IMR-90 (cell line): ENCODE results near the gene GPR179. TPM values are rescaled to one million over a fixed set of nuclear protein-coding genes. Genes with fewer than 3 reads are reported as not detected.

ENCODE experiments used
- ATAC-seq: fragments of 200-7000 bp; cut with Tn5 transposase; 2 replicates; pipeline ENCODE4 v1.9.1; 2020; ENCODE audit warnings: low read depth, mild to moderate bottlenecking, moderate library complexity
- BruUV-seq: library from RNA; stranded (reverse); fragments of 400-500 nt; replicated peaks from 2 replicates; lab custom pipeline; 2021; lab: Mats Ljungman, UMichigan
- CTCF ChIA-PET: fragments of 300-600 bp; formaldehyde crosslinking; extraction: SDS; loops from one replicate; lab custom pipeline; 2021; ENCODE audit warnings: antibody characterized with exemption; lab: Yijun Ruan, JAX
- POLR2A ChIA-PET: fragments of 300-600 bp; sonication (Branson Sonifier 250); formaldehyde crosslinking; loops from one replicate; lab custom pipeline; 2022; ENCODE audit warnings: antibody characterized with exemption; ENCODE audit not compliant: unreplicated experiment; lab: Charles Lee
- DNase-seq: peaks from one replicate; pipeline ENCODE4 v3.0.0; 2013
- H2AFZ ChIP-seq: replicated peaks from 2 replicates; pipeline ENCODE3; 2013; ENCODE audit warnings: low read length, mild to moderate bottlenecking; ENCODE audit not compliant: poor library complexity
- H2AK5ac ChIP-seq: 2 replicates; pipeline ENCODE4 v1.6.1; 2013; ENCODE audit warnings: low read depth, low read length, inconsistent platforms
- H2AK9ac ChIP-seq: replicated peaks from 2 replicates; pipeline ENCODE3; 2013; ENCODE audit warnings: mild to moderate bottlenecking, low read depth, low read length, moderate library complexity; ENCODE audit not compliant: poor library complexity
- H2BK120ac ChIP-seq: 2 replicates; pipeline ENCODE4 v1.6.1; 2013; ENCODE audit warnings: low read depth, low read length, inconsistent platforms
- H2BK15ac ChIP-seq: 3 replicates; pipeline ENCODE4 v1.6.1; 2013; ENCODE audit warnings: low read depth, low read length, inconsistent platforms
- H2BK20ac ChIP-seq: 2 replicates; pipeline ENCODE4 v1.6.1; 2013; ENCODE audit warnings: low read depth, mild to moderate bottlenecking, inconsistent platforms, low read length, moderate library complexity
- H2BK5ac ChIP-seq: 2 replicates; pipeline ENCODE4 v1.6.1; 2013; ENCODE audit warnings: mild to moderate bottlenecking, low read depth, low read length, inconsistent platforms; ENCODE audit not compliant: poor library complexity, severe bottlenecking
- H3K14ac ChIP-seq: replicated peaks from 2 replicates; pipeline ENCODE4 v1.6.1; 2013; ENCODE audit warnings: low read depth, low read length, inconsistent platforms
- H3K18ac ChIP-seq: 2 replicates; pipeline ENCODE4 v1.6.1; 2013; ENCODE audit warnings: low read depth, low read length, control low read depth
- H3K23ac ChIP-seq: 2 replicates; pipeline ENCODE4 v1.6.1; 2013; ENCODE audit warnings: low read depth, low read length, inconsistent platforms
- H3K27ac ChIP-seq: 2 replicates; pipeline ENCODE4 v1.5.1; 2013; ENCODE audit warnings: mild to moderate bottlenecking, control low read depth, low read length; ENCODE audit not compliant: insufficient read depth
- H3K27me3 ChIP-seq: 2 replicates; pipeline ENCODE4 v1.6.1; 2013; ENCODE audit warnings: low read length; ENCODE audit not compliant: control insufficient read depth, insufficient read depth
- H3K36me3 ChIP-seq: 2 replicates; pipeline ENCODE4 v1.6.1; 2013; ENCODE audit warnings: low read length, mixed read lengths; ENCODE audit not compliant: control insufficient read depth, insufficient read depth
- H3K4ac ChIP-seq: 2 replicates; pipeline ENCODE4 v1.6.1; 2013; ENCODE audit warnings: low read depth, low read length, inconsistent platforms
- H3K4me1 ChIP-seq: 2 replicates; pipeline ENCODE4 v1.6.1; 2013; ENCODE audit warnings: low read length, mixed read lengths; ENCODE audit not compliant: control insufficient read depth, insufficient read depth
- H3K4me2 ChIP-seq: 2 replicates; pipeline ENCODE4 v1.6.1; 2013; ENCODE audit warnings: low read depth, mild to moderate bottlenecking, control low read depth, low read length, moderate library complexity
- H3K4me3 ChIP-seq: 2 replicates; pipeline ENCODE4 v1.5.1; 2013; ENCODE audit warnings: low read depth, mild to moderate bottlenecking, control low read depth, low read length, moderate library complexity; ENCODE audit not compliant: insufficient read depth
- H3K56ac ChIP-seq: 2 replicates; pipeline ENCODE4 v1.6.1; 2013; ENCODE audit warnings: low read length, inconsistent platforms; ENCODE audit not compliant: insufficient read depth; ENCODE audit errors: extremely low read depth
- H3K79me1 ChIP-seq, 2 experiments: 2 replicates each; pipeline ENCODE4 v1.6.1; 2013; ENCODE audit warnings: low read length in 2 of 2, inconsistent platforms in 1 of 2, low read depth in 1 of 2
- H3K9ac ChIP-seq: 2 replicates; pipeline ENCODE4 v1.6.1; 2013; ENCODE audit warnings: low read depth, low read length, control low read depth
- H3K9me1 ChIP-seq: 2 replicates; pipeline ENCODE4 v1.6.1; 2013; ENCODE audit warnings: low read length, inconsistent platforms; ENCODE audit not compliant: insufficient read depth
- H3K9me3 ChIP-seq: 2 replicates; pipeline ENCODE4 v1.6.1; 2013; ENCODE audit warnings: low read length; ENCODE audit not compliant: control insufficient read depth, insufficient read depth
- H4K20me1 ChIP-seq: 2 replicates; pipeline ENCODE4 v1.6.1; 2013; ENCODE audit warnings: low read length, inconsistent platforms; ENCODE audit not compliant: insufficient read depth
- H4K5ac ChIP-seq: 2 replicates; pipeline ENCODE4 v1.6.1; 2013; ENCODE audit warnings: mild to moderate bottlenecking, low read depth, low read length, control low read depth
- H4K8ac ChIP-seq, 2 experiments: 2 replicates each; pipeline ENCODE4 v1.6.1; 2013; ENCODE audit warnings: low read depth in 2 of 2, low read length in 2 of 2, control low read depth in 1 of 2, inconsistent platforms in 1 of 2
- H4K91ac ChIP-seq: 2 replicates; pipeline ENCODE4 v1.6.1; 2013; ENCODE audit warnings: low read depth, low read length, inconsistent platforms; ENCODE audit not compliant: insufficient read depth
- CHD1 ChIP-seq: IDR thresholded peaks from 2 replicates; pipeline ENCODE4 v1.6.1; 2012; ENCODE audit warnings: low read depth, low read length, improper control_type of control experiment
- FOS ChIP-seq: fragments of 150-350 bp; IDR thresholded peaks from 2 replicates; pipeline ENCODE4 v1.6.1; 2016; ENCODE audit warnings: low read depth, low read length
- MXI1 ChIP-seq: IDR thresholded peaks from 2 replicates; pipeline ENCODE4 v1.6.1; 2012; ENCODE audit warnings: low read depth, mild to moderate bottlenecking, low read length, moderate library complexity, borderline replicate concordance
- POLR2A ChIP-seq: IDR thresholded peaks from 2 replicates; pipeline ENCODE4 v1.6.1; 2012; ENCODE audit warnings: mild to moderate bottlenecking, low read depth, low read length
- RAD21 ChIP-seq: IDR thresholded peaks from 2 replicates; pipeline ENCODE4 v1.6.1; 2012; ENCODE audit warnings: low read length, improper control_type of control experiment
- RCOR1 ChIP-seq: IDR thresholded peaks from 2 replicates; pipeline ENCODE4 v1.6.1; 2012; ENCODE audit warnings: mild to moderate bottlenecking, low read length, improper control_type of control experiment; ENCODE audit not compliant: insufficient replicate concordance
- RFX5 ChIP-seq: IDR thresholded peaks from 2 replicates; pipeline ENCODE4 v1.8.0; 2012; ENCODE audit warnings: low read depth, mild to moderate bottlenecking, low read length, moderate library complexity
- SMC3 ChIP-seq: fragments of 150-350 bp; IDR thresholded peaks from 2 replicates; pipeline ENCODE4 v1.6.1; 2016; ENCODE audit warnings: low read depth, mild to moderate bottlenecking, antibody characterized with exemption, low read length, moderate library complexity
- WGBS, 2 experiments: methylation state at CpG; one replicate each; pipeline versions ENCODE4 v1.1.5 to v1.1.7; 2013; ENCODE audit warnings: missing lambda C conversion rate in 2 of 2; ENCODE audit not compliant: insufficient read length in 1 of 2; ENCODE audit errors: extremely low coverage in 2 of 2; 5-methylcytosine and 5-hydroxymethylcytosine counted together
- dilution Hi-C: fragments of 300-500 bp; cut with HindIII; formaldehyde crosslinking; loops from one replicate; pipeline ENCODE4 v1.14.3; 2018; ENCODE audit warnings: low sequenced_read_pairs; ENCODE audit not compliant: unreplicated experiment
- in situ Hi-C: fragments of 300-500 bp; cut with MboI; formaldehyde crosslinking; loops from 3 replicates; pipeline ENCODE4 v1.14.3; 2019; ENCODE audit warnings: low sequenced_read_pairs, inconsistent platforms, mixed read lengths
- intact Hi-C: fragments of 100-400 bp; cut with micrococcal nuclease; formaldehyde crosslinking; loops from 2 replicates; pipeline ENCODE4 v1.10.0; 2022
- polyA plus RNA-seq, 3 experiments: library from polyadenylated mRNA; depleted of rRNA; stranded (reverse); fragments of >200 nt; gene quantifications; 2 replicates each; pipeline ENCODE4 v1.2.3, GENCODE V29; 2012; ENCODE audit warnings: low replicate concordance in 1 of 3
- total RNA-seq: library from RNA; depleted of rRNA; stranded (reverse); fragments of >200 nt; gene quantifications from 2 replicates; pipeline ENCODE4 v1.2.3, GENCODE V29; 2012
- TF ChIP-seq, protein P1 (sequence below): fragments of 150-350 bp; IDR thresholded peaks from 2 replicates; pipeline ENCODE4 v1.6.1; 2017; ENCODE audit warnings: mild to moderate bottlenecking, antibody characterized with exemption, low read length, low read depth
- TF ChIP-seq, protein P2 (sequence below): conservative IDR thresholded peaks from 2 replicates; pipeline ENCODE4 v1.5.1; 2012; ENCODE audit warnings: mild to moderate bottlenecking, low read depth, low read length, improper control_type of control experiment

The GPR179 gene
- total and polyA plus RNA-seq, 2 of the 4 experiments (the other 2 are of a cell fraction), result not detected

DNA sequence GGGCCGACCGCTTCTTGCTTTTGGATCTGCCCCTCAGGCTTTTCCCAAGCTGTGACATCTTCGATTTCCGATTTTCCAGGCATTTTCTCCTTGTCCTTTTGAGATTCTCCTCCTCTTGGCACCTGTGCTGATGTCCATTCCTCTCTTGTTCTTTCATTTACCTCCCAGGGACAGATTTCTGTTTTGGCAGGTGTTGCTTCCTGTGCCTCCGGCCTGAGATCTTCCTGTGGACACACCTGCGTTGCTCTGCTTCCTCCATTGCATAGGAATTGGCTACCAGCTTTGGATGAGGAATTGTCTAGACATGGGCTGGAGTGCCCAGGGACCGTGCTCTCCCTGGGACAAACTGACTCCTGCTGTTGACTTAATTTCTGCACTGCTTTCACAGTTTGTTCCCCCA lies 15.1 kb downstream of the GPR179 start:
- Histone ChIP-seq H4K20me1 (no peaks in the 10 kb centered on the region), H3K36me3 (no peaks in the 10 kb centered on the region), H3K4me3 (no peak overlapping the region), H3K4me1 (peaks cover 4% of the 10 kb centered on the region; the same call in 1 of the 2 replicates), H3K18ac (no peak overlapping the region), H3K27ac (no peak overlapping the region), H2BK15ac (no peak overlapping the region), H3K56ac (no peak overlapping the region), H2AFZ (no peak overlapping the region), H3K4ac (no peak overlapping the region), H2BK5ac (no peak overlapping the region), H4K91ac (no peak overlapping the region), H3K27me3 (peaks cover 43% of the 10 kb centered on the region), H3K79me1 (no peaks in the 10 kb centered on the region), H3K14ac (no peak overlapping the region), H4K8ac (no peak overlapping the region), H2BK120ac (no peak overlapping the region), H3K9me1 (no peaks in the 10 kb centered on the region), H3K9me3 (no peaks in the 10 kb centered on the region), H4K5ac (no peak overlapping the region), H2AK5ac (no peak overlapping the region), H2AK9ac (no peak overlapping the region), H3K4me2 (no peak overlapping the region), H3K23ac (no peak overlapping the region), H3K9ac (no peak overlapping the region), H2BK20ac (no peak overlapping the region)
- ATAC-seq (no peak), DNase-seq (no peak)
- intact Hi-C loops (no loop called here), in situ Hi-C loops (no loop called here), dilution Hi-C loops (no loop called here)
- no peak for TF ChIP-seq FOS
- no peak for TF ChIP-seq MXI1
- TF ChIP-seq CHD1, result no peak
- TF ChIP-seq POLR2A, result no peak
- TF ChIP-seq RFX5, result no peak
- no peak for TF ChIP-seq RAD21
- TF ChIP-seq RCOR1, result no peak
- TF ChIP-seq SMC3, result no peak
- TF ChIP-seq, protein P1, sequence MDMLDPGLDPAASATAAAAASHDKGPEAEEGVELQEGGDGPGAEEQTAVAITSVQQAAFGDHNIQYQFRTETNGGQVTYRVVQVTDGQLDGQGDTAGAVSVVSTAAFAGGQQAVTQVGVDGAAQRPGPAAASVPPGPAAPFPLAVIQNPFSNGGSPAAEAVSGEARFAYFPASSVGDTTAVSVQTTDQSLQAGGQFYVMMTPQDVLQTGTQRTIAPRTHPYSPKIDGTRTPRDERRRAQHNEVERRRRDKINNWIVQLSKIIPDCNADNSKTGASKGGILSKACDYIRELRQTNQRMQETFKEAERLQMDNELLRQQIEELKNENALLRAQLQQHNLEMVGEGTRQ, result no peak
- TF ChIP-seq, protein P2, sequence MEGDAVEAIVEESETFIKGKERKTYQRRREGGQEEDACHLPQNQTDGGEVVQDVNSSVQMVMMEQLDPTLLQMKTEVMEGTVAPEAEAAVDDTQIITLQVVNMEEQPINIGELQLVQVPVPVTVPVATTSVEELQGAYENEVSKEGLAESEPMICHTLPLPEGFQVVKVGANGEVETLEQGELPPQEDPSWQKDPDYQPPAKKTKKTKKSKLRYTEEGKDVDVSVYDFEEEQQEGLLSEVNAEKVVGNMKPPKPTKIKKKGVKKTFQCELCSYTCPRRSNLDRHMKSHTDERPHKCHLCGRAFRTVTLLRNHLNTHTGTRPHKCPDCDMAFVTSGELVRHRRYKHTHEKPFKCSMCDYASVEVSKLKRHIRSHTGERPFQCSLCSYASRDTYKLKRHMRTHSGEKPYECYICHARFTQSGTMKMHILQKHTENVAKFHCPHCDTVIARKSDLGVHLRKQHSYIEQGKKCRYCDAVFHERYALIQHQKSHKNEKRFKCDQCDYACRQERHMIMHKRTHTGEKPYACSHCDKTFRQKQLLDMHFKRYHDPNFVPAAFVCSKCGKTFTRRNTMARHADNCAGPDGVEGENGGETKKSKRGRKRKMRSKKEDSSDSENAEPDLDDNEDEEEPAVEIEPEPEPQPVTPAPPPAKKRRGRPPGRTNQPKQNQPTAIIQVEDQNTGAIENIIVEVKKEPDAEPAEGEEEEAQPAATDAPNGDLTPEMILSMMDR, result no peak
- CTCF ChIA-PET, result no interaction called here
- BruUV-seq, result no TSS peak
- POLR2A ChIA-PET, result no interaction called here
- WGBS, 2 experiments, result 60% methylated on average over 2 of the region's 7 CpGs; no CpG with 5 or more reads in 1 of the 2 experiments
